Brain microvascular endothelial cell (primary cell): ENCODE results near the gene NLRP3.

Experiments
- DNase-seq: peaks from one replicate; pipeline ENCODE4 v3.0.0-alpha.2; 2020
- H3K27ac ChIP-seq: fragments of 250-450 bp; sonication (Bioruptor Pico); 2 replicates; pipeline ENCODE4 v1.5.1; 2020; ENCODE audit warnings: mild to moderate bottlenecking, moderate library complexity
- H3K27me3 ChIP-seq: fragments of 250-450 bp; sonication (Bioruptor Pico); replicated peaks from 2 replicates; pipeline ENCODE4 v1.5.1; 2020; ENCODE audit warnings: mild to moderate bottlenecking
- H3K36me3 ChIP-seq: fragments of 250-450 bp; sonication (Bioruptor Pico); replicated peaks from 2 replicates; pipeline ENCODE4 v1.5.1; 2020; ENCODE audit warnings: mild to moderate bottlenecking
- H3K4me3 ChIP-seq: 2 replicates; pipeline ENCODE4 v1.5.1; 2011; ENCODE audit warnings: low read depth, mild to moderate bottlenecking, control low read depth, low read length, moderate library complexity
- CTCF ChIP-seq: IDR thresholded peaks from 2 replicates; pipeline ENCODE4 v1.5.1; 2011; ENCODE audit warnings: low read depth, mild to moderate bottlenecking, moderate library complexity, low read length, control low read depth, inconsistent platforms; ENCODE audit errors: missing control alignments
- in situ Hi-C: cut with HindIII; loops from 2 replicates; pipeline ENCODE4 v1.10.0; 2017; ENCODE audit warnings: low sequenced_read_pairs, low pct_ligation_motif_present

NLRP3 gene

GRCh38 chr1:247378334-247379073 is 37.5 kb upstream of the NLRP3 start:
- no peaks in the 10 kb centered on the region for H3K27me3 ChIP-seq
- in situ Hi-C loops, result no loop called here
- H3K4me3 ChIP-seq, result no peak overlapping the region
- no peak overlapping the region for H3K27ac ChIP-seq
- H3K36me3 ChIP-seq, result no peaks in the 10 kb centered on the region
- DNase-seq, result no peak
- TF ChIP-seq CTCF, result no peak

DNA sequence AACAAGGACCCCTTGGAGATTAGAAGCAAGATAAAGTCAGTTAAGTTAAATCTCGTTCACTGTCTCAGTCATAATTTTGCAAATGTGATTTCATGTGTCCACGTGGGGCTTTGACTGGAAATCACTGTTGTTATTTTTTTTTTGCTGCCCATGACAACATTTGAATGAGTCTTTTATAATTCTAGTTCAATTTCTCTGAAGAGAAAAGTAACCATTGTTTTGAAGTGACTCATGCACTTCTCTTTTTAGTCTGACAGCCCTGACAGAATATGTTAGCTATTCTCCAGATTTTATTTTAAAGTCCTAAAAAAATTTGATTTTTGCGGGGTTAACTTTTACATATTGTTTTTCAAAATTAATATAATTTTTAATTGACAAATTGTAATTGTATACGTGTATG is 30.7 kb upstream of the NLRP3 start:
- DNase-seq, result no peak
- in situ Hi-C loops, result no loop called here
- Histone ChIP-seq H3K27me3 (no peaks in the 10 kb centered on the region), H3K27ac (no peak overlapping the region), H3K36me3 (no peaks in the 10 kb centered on the region), H3K4me3 (no peak overlapping the region)
- TF ChIP-seq CTCF, result no peak

- H3K36me3 ChIP-seq, result no peaks in the 10 kb centered on the region
- DNase-seq, result no peak
- TF ChIP-seq CTCF, result no peak
- H3K27ac ChIP-seq, result no peak overlapping the region
- in situ Hi-C loops, result no loop called here
- H3K27me3 ChIP-seq, result no peaks in the 10 kb centered on the region
- no peak overlapping the region for H3K4me3 ChIP-seq
These were observed 29.8 kb upstream of the NLRP3 start for GRCh38 chr1:247386217-247386616.

- H3K27ac ChIP-seq, result no peak overlapping the region
- no peaks in the 10 kb centered on the region for H3K27me3 ChIP-seq
- DNase-seq, result peak; percentile 51
- no peaks in the 10 kb centered on the region for H3K36me3 ChIP-seq
- no peak overlapping the region for H3K4me3 ChIP-seq
- in situ Hi-C loops, result no loop called here
- no peak for TF ChIP-seq CTCF
These were observed 29.3 kb upstream of the NLRP3 start for GRCh38 chr1:247386687-247387086.

DNA sequence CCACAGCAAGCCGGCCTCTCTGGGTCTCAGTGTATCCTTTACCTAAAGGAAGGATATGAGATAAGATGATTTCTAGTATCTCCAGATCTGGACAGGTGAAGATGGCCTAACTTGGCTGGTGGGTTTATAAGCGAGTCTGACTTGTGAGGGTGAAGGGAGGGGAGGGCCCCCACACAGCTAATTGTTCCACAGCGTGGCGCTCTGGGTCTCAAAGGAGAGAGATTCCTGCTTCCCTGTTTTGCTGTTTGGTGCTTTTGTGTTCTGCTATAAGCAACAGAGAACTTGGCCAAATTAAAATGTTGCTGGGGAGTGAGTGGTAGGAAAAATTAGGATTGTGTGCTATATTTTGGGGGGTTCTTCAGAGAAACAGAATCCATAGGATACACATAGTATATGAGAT is 28.9 kb upstream of the NLRP3 start:
- TF ChIP-seq CTCF, result no peak
- in situ Hi-C loops, result no loop called here
- Histone ChIP-seq H3K27me3 (no peaks in the 10 kb centered on the region), H3K27ac (no peak overlapping the region), H3K36me3 (no peaks in the 10 kb centered on the region), H3K4me3 (no peak overlapping the region)
- DNase-seq, result no peak

- no peak for TF ChIP-seq CTCF
- H3K4me3 ChIP-seq, result no peak overlapping the region
- no peak overlapping the region for H3K27ac ChIP-seq
- in situ Hi-C loops, result no loop called here
- no peaks in the 10 kb centered on the region for H3K27me3 ChIP-seq
- DNase-seq, result no peak
- H3K36me3 ChIP-seq, result no peaks in the 10 kb centered on the region
These were observed 28.4 kb upstream of the NLRP3 start for GRCh38 chr1:247387565-247387964.
